Right atrium auricular region (tissue), 2 donors: Measurements from ENCODE around the gene DOCK1. TPM values are rescaled to one million over a fixed set of nuclear protein-coding genes. Genes with fewer than 3 reads are reported as not detected.
"Not testable (repeated sequence)": the region's sequence is repeated elsewhere in the genome, so short reads cannot be mapped to it uniquely, and the experiment has no call there.

Experiments used
- DNase-seq: peaks from one replicate; pipeline ENCODE4 v3.0.0-alpha.2; 2019; ENCODE audit warnings: low spot score
- H3K27ac ChIP-seq, 2 donors: fragments of 200-600 bp; sonication (generic); 1 replicate in 1 of 2; 2 replicates in 1 of 2; pipeline ENCODE4 v1.5.1; 2016 to 2019
- H3K27me3 ChIP-seq, 2 donors: fragments of 200-600 bp; sonication (generic); one replicate each; pipeline versions ENCODE4 v1.5.1 to v1.6.0; 2017 to 2019
- H3K36me3 ChIP-seq: fragments of 200-600 bp; sonication (generic); one replicate; pipeline ENCODE4 v1.5.1; 2016
- H3K4me1 ChIP-seq, 2 donors: fragments of 200-600 bp; sonication (generic); one replicate each; pipeline versions ENCODE4 v1.5.1 to v1.6.0; 2017 to 2019
- H3K4me3 ChIP-seq, 2 donors: fragments of 200-600 bp; sonication (generic); 1 replicate in 1 of 2; 2 replicates in 1 of 2; pipeline ENCODE4 v1.5.1; 2017 to 2019; ENCODE audit warnings: mild to moderate bottlenecking in 1 of 2, moderate library complexity in 1 of 2
- H3K9me3 ChIP-seq, 2 donors: fragments of 200-600 bp; sonication (generic); one replicate each; pipeline ENCODE4 v1.5.1; 2019
- CTCF ChIP-seq, 2 donors: fragments of 200-600 bp; sonication (generic); IDR thresholded peaks; one replicate each; pipeline ENCODE4 v1.5.1; 2019; ENCODE audit warnings: antibody characterized with exemption in 2 of 2
- total RNA-seq, 2 donors: library from RNA; depleted of rRNA; stranded (reverse); fragments of >200 nt; gene quantifications; one replicate each; pipeline ENCODE4 v1.1.0, GENCODE V29; 2016

Gene DOCK1
- total RNA-seq, 2 donors from 2014 or later, result 13.0 to 16.8 TPM

DNA sequence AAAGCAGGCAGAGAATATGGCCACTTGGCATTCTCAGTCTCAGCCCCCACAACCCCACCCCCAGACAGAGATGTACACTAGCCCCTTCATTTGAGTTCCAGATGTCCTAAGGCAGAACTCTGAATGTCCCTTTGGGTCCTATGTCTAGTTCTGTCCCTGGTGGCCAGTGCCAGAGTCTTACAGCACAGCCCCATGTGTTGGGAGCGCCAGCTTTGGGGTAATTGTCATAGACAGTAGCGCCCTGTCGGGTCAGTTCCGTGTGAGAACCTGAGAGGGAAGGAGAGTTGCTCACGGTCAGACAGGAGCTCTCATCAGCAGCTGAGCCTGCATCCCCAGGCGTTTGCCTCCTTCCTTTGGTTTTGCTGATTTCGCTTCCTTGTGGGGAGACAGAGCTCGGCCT is 386.1 kb downstream of the DOCK1 start:
- H3K4me1 ChIP-seq, result no peaks in the 10 kb centered on the region
- TF ChIP-seq CTCF (IDR thresholded peaks at IDR 0.05), result no peak
- H3K36me3 ChIP-seq, result no peaks in the 10 kb centered on the region
- H3K27me3 ChIP-seq, result no peaks in the 10 kb centered on the region
- H3K4me3 ChIP-seq, result no peak overlapping the region
- DNase-seq, result no peak
- peaks cover 0 to 30% of the 10 kb centered on the region in 2 donors for H3K9me3 ChIP-seq
- no peak overlapping the region for H3K27ac ChIP-seq

DNA sequence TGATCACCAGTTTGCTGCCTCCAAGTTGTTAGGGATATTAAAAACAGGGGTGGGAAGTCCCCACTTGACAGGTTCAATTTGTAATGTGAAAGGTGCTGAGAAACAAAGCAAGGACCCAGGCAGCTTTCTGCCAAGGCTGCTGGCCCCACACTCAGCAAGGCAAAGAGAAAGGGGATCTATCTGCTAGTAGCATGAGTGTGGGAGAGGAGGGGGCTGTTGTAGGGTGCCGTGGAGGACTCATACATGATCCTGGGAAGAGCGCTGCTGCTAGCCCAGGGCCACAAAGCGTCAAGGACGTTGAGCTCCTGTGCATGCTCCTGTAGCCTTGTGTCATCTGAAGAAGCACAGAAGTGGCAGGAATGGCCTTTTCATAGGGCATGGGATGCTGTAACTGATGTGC is 387.7 kb downstream of the DOCK1 start:
- Histone ChIP-seq H3K27ac (no peak overlapping the region), H3K36me3 (no peaks in the 10 kb centered on the region), H3K27me3 (no peaks in the 10 kb centered on the region), H3K9me3 (peaks cover 0 to 17% of the 10 kb centered on the region in 2 donors), H3K4me3 (no peak overlapping the region), H3K4me1 (no peaks in the 10 kb centered on the region)
- no peak for TF ChIP-seq CTCF (IDR thresholded peaks at IDR 0.05)
- DNase-seq, result no peak

DNA sequence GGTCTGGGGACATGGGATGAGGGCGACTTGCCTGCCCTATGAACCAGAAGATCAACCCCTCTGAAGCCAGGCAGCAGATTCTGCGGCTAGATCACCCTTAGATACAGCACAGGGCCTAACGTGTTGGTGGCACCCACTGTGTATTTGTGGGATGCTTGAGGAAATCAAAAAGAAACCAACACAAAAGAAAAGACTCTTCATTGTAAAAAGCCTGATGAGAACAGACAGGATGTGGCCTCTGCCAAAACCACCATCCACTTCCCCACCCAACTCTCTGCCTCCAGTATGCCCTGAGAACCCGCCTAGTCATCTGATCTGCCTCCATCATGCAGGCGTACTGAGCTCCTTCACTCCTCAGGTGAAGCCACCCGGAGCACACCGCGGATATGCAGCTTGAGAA is 388.4 kb downstream of the DOCK1 start:
- H3K36me3 ChIP-seq, result no peaks in the 10 kb centered on the region
- no peaks in the 10 kb centered on the region for H3K4me1 ChIP-seq
- no peak overlapping the region for H3K4me3 ChIP-seq
- no peak for TF ChIP-seq CTCF (IDR thresholded peaks at IDR 0.05)
- DNase-seq, result no peak
- peaks cover 0 to 10% of the 10 kb centered on the region in 2 donors for H3K9me3 ChIP-seq
- no peak overlapping the region for H3K27ac ChIP-seq
- H3K27me3 ChIP-seq, result no peaks in the 10 kb centered on the region

DNA sequence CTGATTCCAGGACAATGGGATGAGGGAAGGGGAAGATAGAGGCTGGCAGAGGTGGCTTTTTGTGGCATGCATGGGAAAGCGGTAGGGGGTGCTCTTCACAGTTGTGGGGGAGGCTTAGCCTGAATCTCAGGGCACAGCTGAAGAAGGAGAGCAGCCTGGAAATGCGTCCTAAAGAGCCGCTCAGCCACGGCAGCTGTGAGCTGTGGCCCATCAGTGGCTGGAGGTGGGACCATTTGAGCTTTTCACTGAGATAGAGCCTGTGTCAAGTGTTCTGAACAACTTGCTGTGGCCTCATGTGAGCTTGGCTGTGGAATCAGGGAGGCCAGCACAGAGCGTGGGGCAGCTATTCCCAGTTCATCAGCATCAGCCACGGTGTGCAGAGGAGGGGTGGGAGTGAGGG is 391.5 kb downstream of the DOCK1 start:
- Histone ChIP-seq H3K4me1 (no peaks in the 10 kb centered on the region), H3K4me3 (no peak overlapping the region), H3K9me3 (no peaks in the 10 kb centered on the region), H3K36me3 (no peaks in the 10 kb centered on the region), H3K27ac (no peak overlapping the region), H3K27me3 (no peaks in the 10 kb centered on the region)
- DNase-seq, result no peak
- no peak for TF ChIP-seq CTCF (IDR thresholded peaks at IDR 0.05)

DNA sequence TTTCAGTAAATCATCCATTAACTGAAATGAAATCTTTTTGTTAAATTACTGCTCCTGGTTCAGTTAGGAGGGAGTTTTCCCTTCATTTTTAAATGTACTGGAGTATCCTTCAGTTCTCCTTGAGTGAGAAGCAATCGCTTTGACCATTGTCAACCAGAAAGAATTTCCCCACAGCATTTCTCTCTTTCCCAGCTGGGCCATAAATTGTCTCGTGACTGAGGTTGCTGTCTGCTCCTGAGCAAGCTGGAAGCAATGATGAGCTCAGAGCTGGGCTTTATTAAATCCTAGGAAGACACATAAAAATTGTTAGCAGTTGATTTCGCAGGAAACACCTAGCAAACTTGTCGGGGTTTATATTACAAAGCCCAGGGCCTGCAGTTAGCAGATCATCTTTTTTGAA is 393.2 kb downstream of the DOCK1 start:
- DNase-seq, result no peak
- H3K4me1 ChIP-seq, result no peaks in the 10 kb centered on the region
- no peak for TF ChIP-seq CTCF (IDR thresholded peaks at IDR 0.05)
- no peaks in the 10 kb centered on the region for H3K27me3 ChIP-seq
- H3K4me3 ChIP-seq, result no peak overlapping the region
- H3K9me3 ChIP-seq, result no peaks in the 10 kb centered on the region
- H3K27ac ChIP-seq, result no peak overlapping the region
- no peaks in the 10 kb centered on the region for H3K36me3 ChIP-seq

GRCh38 chr10:127299192-127299591 is 394.0 kb downstream of the DOCK1 start:
- H3K4me3 ChIP-seq, result not testable (repeated sequence)

More at GRCh38 chr10:127299192-127299591, 394.0 kb downstream of the DOCK1 start:
- not testable (repeated sequence) for H3K9me3 ChIP-seq, H3K27ac ChIP-seq, H3K4me1 ChIP-seq, H3K36me3 ChIP-seq, H3K27me3 ChIP-seq, DNase-seq
